ENCODE data around the gene ALG12. TPM values are rescaled to one million over a fixed set of nuclear protein-coding genes. Genes with fewer than 3 reads are reported as not detected.

The ALG12 gene
- total and polyA plus RNA-seq, 2 of the 13 experiments (the other 11 are each of a cell fraction or from before 2014, with no cell fraction given), result 7.8 to 15.8 TPM

GRCh38 chr22:49966774-49967705 lies 48.8 kb upstream of the ALG12 start (continued):
- no peak for TF ChIP-seq ZFP36L2 (CRISPR knock-in tag; IDR thresholded peaks at IDR 0.05)
- no peak for TF ChIP-seq NFYC (CRISPR knock-in tag; IDR thresholded peaks at IDR 0.05)
- no peak; the same call in 1 of the 2 replicates for TF ChIP-seq ZSCAN29 (CRISPR knock-in tag; conservative IDR thresholded peaks at IDR 0.05)
- TF ChIP-seq ZNF329 (CRISPR knock-in tag; IDR thresholded peaks at IDR 0.05; ENCODE audit: low read depth), result no peak
- TF ChIP-seq SNAPC2 (CRISPR knock-in tag; IDR thresholded peaks at IDR 0.05), result no peak
- TF ChIP-seq TBX2 (CRISPR knock-in tag; IDR thresholded peaks at IDR 0.05; ENCODE audit: borderline replicate concordance), result peak; percentile 76
- TF ChIP-seq ZKSCAN1 (IDR thresholded peaks at IDR 0.05; ENCODE audit: low read length), result no peak
- no peak for TF ChIP-seq ZNF574 (CRISPR knock-in tag; IDR thresholded peaks at IDR 0.05)
- no peak for TF ChIP-seq NBN (conservative IDR thresholded peaks at IDR 0.05)
- TF ChIP-seq ZNF230 (CRISPR knock-in tag; IDR thresholded peaks at IDR 0.05), result no peak
- TF ChIP-seq CENPBD1 (CRISPR knock-in tag; IDR thresholded peaks at IDR 0.05; ENCODE audit: borderline replicate concordance, low read depth), result no peak
- TF ChIP-seq ATF6 (CRISPR knock-in tag; conservative IDR thresholded peaks at IDR 0.05), result no peak
- no peak for TF ChIP-seq ETV5 (CRISPR knock-in tag; IDR thresholded peaks at IDR 0.05; ENCODE audit: borderline replicate concordance)
- peak; percentile 81; the same call in 1 of the 2 replicates for TF ChIP-seq NR2C2 (CRISPR knock-in tag; IDR thresholded peaks at IDR 0.05; ENCODE audit: borderline replicate concordance)
- TF ChIP-seq GRHL1 (CRISPR knock-in tag; conservative IDR thresholded peaks at IDR 0.05), result no peak
- TF ChIP-seq FOXA3 (CRISPR knock-in tag; IDR thresholded peaks at IDR 0.05), result no peak
- TF ChIP-seq FOXP4 (CRISPR knock-in tag; IDR thresholded peaks at IDR 0.05), result peak; percentile 50
- 0 out of 2 replicates have a peak, but pooled peaks have one; percentile 36 for TF ChIP-seq ZNF598 (CRISPR knock-in tag; IDR thresholded peaks at IDR 0.05; ENCODE audit: borderline replicate concordance)
